Loucy (cell line): ENCODE data around the gene PRR15L.

Experiments used
- EZH2phosphoT487 ChIP-seq: fragments of 200-600 bp; IDR thresholded peaks from 2 replicates; pipeline ENCODE4 v1.6.1; 2018; ENCODE audit warnings: antibody characterized with exemption, mild to moderate bottlenecking, moderate library complexity, borderline replicate concordance
- TF ChIP-seq, protein P1 (sequence below): fragments of 200-600 bp; sonication (generic); conservative IDR thresholded peaks from 2 replicates; pipeline ENCODE4 v1.5.1; 2014; ENCODE audit warnings: mild to moderate bottlenecking, antibody characterized with exemption, low read length

DNA sequence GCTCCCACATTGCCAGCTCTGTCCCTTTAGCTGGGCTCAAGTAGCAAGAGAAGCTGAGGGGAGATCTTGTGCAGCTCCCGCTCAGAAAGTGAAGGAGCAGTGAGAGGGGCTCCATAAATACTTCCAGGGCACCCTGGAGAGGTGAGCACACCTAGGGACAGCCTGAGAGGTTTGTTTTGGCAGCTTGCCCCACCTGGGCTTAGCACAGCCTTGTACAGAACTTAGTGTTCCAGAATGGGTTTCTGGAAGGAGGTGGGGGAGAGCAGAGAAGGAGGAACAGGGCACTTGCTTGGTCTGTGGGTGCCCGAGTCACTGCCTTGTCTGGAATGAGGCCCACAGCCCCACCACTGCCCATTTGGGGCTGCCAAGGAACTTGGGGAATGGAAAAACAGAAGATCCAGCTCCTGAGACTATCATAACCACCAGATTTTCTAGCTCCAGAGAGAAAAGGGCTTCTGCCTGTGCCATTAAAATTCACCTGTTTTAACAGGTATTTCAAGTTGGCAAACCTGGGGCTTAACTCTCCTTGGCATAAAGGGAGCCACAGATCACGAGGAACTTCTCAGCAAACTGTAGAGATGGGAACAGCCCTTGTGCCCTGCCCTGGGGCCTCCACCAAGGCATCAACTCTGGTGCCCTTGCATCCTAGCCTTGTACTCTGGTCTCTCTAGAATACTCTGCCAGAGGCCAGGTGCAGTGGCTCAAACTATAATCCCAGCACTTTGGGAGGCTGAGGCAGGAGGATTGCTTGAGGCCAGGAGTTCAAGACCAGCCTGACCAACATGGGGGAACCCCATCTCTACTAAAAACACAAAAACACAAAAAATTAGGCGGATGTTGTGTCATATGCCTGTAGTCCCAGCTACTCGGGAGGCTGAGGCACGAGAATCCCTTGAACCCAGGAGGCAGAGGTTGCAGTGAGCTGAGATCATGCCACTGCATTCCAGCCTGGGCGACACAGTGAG, 1.9 kb downstream of the PRR15L start:
- TF ChIP-seq, protein P1, sequence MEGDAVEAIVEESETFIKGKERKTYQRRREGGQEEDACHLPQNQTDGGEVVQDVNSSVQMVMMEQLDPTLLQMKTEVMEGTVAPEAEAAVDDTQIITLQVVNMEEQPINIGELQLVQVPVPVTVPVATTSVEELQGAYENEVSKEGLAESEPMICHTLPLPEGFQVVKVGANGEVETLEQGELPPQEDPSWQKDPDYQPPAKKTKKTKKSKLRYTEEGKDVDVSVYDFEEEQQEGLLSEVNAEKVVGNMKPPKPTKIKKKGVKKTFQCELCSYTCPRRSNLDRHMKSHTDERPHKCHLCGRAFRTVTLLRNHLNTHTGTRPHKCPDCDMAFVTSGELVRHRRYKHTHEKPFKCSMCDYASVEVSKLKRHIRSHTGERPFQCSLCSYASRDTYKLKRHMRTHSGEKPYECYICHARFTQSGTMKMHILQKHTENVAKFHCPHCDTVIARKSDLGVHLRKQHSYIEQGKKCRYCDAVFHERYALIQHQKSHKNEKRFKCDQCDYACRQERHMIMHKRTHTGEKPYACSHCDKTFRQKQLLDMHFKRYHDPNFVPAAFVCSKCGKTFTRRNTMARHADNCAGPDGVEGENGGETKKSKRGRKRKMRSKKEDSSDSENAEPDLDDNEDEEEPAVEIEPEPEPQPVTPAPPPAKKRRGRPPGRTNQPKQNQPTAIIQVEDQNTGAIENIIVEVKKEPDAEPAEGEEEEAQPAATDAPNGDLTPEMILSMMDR, result no peak
- no peak for TF ChIP-seq EZH2phosphoT487
